ENCODE data around the gene GADD45B.
"Not testable (repeated sequence)": the region's sequence is repeated elsewhere in the genome, so short reads cannot be mapped to it uniquely, and the experiment has no call there.

GADD45B gene

DNA sequence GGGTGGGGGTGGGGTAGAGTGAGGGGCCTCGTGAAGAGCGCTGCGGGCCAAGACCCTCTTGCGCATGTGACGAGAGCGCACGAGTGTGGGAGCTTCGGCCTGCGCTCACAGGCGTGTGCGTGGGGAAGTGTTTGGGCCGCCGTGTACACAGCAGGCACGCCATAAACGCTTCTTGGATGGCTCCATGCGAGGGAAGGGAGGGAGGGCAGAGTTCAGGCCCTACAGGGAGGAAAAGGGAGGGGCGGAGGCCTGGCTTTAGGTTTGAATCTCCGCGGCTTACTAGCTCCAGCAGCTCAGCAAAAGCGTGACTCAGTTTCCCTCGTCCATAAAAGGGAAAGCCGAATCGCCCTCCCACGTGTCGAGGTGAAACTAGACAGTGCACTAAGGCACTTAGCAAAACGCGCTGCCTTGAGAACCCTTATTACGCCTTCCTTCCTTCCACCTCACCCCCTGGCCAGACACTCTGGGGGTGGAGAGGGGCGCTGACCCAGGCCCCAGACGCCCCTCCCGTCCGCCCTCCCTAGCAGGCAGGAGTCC is 12.5 kb downstream of the GADD45B start:
- DNase-seq (ENCODE audit: low spot score): no peak

DNA sequence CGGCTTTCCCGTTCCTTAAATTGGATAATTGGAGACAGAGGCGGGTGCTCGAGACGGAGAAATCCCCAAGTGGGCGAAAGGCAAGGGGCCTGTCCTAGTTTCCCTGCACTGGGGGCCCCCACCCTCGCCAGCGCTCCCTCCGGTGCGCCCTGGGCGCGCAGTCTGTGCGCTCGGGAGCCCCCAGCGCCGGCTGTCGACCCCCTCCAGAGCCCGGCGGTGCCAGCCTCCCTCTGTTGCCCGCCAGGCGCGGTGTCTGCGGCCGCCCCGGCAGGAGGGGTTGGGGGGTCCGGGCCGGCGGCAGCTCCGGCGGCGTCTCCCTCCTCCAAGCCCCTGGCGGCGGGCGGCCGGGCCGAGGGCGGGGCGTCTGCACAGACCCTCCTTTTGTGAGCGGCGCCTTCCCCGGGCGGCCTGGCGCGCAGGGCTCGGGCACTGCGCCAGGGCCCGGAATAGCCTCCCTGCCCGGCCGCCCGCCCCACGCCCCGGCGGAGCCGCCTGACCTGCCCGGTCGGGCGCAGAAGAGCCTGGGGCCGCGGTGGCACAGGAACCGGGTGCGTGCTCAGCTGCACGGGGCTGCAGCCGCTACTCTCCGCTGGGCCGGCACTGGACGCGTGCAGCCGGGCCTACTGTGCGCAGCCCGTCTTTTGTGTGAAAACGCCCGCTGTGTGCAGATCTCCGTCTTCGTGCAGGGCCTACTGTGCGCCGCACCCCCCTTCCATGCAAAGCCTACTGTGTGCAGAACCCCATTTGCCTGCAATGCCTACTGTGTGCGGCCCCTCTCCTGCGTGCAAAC is 13.2 kb downstream of the GADD45B start:
- peak; percentile 70 for DNase-seq (ENCODE audit: low spot score)

DNA sequence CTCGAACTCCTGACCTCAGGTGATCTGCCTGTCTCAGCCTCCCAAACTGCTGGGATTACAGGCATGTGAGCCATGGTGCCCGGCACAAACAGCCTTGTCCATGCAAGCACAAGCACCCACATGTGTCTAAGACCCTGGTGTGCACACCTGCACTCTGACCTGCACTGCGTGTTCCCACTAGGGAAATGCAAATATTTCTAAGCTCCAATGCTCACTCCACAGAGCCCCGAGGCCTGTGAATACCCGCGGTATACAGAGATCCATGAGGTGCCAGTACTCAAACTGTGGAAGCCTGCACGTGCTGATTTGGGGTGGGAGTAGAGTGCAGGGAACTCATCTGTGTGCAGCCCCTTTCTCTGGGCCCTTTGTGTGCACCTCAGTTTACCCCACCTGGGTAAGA is 14.7 kb downstream of the GADD45B start:
- no peak for DNase-seq (ENCODE audit: low spot score)

DNA sequence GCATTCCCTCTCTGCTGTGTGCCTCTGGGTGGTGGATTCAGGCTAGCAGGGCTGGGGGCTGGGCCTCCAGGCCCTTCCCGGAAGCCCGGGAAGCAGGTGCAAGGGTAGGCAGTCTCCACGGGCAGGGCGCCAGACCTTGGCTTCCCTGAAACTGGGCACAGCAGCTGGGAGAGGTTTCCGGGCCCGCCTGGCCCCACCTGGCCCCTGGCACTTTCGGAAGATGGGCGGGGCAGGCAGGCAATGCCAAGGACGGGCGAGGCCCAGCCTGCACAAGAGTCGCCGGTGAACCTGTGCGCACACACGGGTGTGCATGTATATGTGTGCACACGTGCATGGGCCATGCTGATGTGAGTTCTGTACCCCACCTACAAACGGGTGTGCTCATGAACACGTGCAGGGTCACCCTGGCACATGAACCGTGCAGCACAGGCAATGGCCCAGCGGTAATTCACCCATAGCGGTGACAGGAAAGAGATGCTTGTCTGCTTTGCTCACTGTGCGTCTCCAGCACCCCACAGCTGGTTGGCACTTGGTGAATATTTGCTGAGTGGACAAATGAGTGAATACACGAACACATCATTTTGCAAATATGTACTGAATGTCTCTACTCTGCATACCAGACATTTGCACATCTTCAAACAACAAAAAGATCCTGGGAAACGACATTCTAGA is 15.3 kb downstream of the GADD45B start:
- peak; percentile 79 for DNase-seq (ENCODE audit: low spot score)

DNA sequence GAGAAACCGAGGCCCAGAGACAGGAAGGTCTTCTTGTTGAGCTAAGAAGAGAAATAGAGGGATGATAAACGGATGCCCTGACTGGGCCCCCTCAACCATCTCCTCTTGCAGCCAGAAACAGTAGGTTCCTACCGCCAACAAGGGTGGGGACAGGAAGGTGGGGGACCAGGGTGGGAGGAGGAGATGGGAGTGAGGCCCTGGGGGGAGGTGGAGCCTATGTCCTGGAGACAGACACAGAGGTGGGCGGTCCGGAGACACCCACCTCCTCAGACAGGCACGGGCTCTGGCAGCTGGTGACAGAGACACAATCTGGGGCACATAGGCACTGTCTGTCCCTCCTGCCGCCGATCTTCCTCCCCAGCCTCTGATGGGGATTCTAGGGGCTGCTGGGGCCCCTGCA is 16.9 kb downstream of the GADD45B start:
- DNase-seq (ENCODE audit: low spot score): no peak

DNA sequence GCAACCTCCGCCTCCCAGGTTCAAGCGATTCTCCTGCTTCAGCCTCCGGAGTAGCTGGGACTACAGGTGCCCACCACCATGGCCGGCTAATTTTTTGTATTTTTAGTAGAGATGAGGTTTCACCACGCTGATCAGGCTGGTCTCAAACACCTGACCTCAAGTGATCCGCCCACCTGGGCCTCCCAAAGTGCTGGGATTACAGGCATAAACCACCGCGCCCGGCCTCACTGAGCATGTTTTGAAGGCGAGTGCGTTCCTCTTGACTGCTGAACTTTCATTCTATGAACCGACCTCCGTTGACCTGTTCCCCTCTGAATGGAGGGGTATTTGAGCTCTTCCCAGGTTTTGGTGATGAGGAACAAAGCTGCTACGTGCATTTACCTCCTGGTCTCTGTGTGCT is 17.5 kb downstream of the GADD45B start:
- DNase-seq (ENCODE audit: low spot score): not testable (repeated sequence)

DNA sequence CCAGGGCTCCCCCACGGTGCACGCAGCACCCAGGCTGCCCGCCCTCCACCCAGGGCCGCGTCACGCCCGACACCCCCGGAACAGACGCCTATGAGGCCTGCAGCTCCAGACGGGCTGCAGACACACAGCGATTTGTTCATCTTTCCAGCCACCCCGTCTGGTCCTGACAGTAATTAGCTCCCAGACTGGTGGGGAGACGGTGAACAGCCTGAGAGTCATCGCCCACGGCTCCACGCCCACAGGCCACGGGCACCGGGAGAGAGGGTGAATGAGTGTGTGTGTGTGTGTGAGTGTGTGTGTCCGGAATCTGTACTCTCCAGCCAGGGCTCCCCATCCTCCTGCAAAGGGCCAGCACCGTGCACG is 18.1 kb downstream of the GADD45B start:
- peak; percentile 78 for DNase-seq (ENCODE audit: low spot score)

DNA sequence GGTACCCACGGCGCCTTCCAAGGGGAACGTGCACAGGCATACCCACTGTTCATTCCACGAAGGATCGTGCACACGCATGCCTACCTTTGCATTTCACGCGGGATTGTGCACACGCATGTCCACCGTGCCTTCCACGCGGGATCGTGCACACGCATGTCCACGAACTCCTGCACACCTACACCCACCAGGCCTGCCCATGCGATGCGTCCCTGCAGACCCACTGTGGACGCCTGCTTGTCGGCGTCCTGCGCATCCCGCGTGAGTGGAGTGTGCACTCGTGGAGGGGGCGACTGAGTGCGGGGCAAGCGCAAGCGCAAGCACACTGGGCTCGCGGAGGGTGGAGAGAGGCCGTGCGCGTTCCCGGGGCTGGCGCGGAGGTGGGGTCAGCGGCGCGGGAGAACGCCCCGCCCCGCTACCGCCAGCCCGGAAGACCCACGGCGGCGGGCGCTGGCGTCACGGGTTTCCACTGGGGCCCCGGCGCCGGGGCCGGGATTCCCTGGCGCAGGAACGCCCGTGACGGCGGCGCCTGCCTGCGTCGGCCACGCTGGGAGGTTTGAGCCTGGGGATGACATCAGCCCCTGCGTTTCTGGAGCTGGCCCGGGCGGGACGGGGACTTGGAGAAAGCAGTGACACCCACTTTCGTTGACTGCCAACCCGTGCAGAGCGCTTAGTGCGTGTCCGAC is 18.7 kb downstream of the GADD45B start:
- DNase-seq (ENCODE audit: low spot score): peak; percentile 79

DNA sequence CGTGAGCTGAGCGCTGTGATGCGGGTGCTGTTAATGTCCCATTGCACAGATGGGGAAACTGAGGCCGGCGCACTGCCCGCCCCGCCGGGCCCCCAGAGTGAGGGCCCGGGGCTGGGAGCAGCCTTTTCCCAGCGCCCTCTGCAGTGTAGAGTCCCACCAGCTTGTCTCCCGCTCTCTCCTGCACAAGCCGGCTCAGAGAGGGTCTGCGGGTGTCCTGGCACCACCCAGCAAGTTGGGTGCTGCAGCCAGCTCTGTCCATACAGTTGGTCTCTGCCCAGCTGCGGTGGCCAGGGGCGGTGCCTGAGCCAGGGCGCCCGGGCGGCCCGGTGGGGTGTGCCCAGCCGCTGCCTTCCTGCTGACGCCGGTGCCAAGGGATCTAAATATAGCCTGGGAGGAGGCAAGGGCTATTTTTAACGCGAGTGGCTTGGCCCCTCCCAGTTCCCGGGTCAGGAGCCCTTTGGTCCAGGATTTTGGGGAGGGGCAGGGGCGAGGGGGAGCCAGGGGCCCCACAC is 19.3 kb downstream of the GADD45B start:
- DNase-seq (ENCODE audit: low spot score): peak; percentile 87

DNA sequence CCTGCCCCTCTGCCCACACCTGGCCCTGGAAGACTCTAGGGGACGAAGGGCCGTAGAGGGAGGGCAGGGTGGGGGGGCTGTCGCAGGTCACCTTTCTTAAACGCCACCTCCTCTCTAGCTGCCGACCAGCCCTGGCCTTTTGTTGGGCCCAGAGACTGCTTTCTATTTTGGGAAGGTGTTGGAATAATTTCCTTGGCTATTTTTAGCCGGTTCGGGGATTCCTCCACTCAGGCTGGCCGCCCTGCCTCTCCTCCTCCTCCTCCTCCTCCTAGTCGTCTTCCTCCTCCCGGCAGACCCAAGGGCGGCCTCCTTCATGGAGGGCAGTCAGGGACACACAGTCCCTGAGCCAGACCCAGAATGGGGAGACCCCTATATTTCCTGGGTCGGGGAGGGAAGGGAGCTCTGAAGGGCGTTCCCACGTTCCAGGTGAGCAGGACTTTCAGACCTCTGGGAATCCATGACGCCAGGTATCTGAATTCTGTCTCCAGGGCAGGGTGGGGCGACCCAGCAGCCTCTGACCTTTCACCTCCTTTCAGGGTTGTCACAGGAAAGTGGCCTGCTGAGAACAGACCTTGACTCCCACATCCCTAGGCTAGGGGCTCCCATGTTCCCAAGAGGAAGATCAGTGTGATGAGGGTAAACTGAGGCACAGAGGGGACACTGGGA is 19.9 kb downstream of the GADD45B start:
- peak; percentile 40 for DNase-seq (ENCODE audit: low spot score)

DNA sequence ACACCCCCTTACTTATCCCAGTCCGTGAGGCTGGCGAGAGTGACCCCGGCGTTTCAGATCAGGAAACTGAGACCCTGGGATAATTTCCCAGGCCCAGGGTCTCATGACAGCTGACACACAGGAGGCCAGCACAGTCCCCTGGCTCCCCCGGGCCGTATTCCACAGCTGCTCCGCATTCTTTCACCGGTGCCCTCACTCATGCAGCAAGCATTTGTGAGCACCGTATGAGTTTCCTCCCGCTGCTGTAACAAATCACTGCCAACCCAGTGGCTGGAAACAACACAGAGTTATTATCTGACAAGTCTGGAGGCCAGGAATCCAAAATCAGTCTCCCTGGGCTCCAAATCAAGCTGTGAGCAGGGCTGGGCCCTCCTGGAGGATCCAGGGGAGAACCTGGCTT is 21.3 kb downstream of the GADD45B start:
- DNase-seq (ENCODE audit: low spot score): no peak

DNA sequence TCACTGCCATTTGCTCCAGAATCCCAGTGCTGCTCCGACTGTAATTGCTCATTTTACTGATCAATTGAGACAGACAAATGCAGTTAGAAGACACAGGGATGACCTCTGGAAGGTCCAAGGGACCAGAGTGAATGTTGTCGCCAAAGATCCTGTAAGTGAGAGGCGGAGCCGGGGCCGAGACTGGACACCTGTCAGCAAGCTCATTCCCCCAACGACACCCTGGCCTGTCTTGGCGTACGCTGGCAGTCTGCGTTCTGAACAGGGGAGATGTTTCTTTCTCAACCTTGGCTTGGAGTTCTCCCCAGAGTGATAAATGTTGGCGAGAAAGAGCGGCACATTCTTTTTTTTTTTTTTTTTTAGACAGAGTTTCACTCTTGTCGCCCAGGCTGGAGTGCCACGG is 24.2 kb downstream of the GADD45B start:
- DNase-seq (ENCODE audit: low spot score): no peak

DNA sequence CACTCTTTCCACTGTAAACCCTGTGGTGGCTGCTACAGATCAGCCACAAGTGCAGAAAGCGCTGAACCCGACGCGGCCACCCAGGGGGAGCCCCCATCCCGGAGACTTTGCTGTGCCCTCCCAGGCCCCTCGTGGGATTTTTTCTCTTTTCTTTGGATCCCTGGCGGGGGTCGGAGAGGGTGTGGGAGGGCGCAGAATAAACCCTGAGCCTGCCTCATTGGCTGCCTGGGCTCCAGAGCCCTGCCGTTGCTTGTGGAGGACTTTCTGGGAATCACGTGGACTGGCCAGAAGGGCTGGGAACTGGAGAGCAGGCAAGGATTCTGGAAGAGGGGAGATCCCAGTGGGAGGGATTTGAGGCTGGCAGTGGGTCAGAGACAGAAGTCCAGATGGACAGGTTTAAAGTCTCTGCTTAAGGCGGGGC is 24.9 kb downstream of the GADD45B start:
- DNase-seq (ENCODE audit: low spot score): no peak

DNA sequence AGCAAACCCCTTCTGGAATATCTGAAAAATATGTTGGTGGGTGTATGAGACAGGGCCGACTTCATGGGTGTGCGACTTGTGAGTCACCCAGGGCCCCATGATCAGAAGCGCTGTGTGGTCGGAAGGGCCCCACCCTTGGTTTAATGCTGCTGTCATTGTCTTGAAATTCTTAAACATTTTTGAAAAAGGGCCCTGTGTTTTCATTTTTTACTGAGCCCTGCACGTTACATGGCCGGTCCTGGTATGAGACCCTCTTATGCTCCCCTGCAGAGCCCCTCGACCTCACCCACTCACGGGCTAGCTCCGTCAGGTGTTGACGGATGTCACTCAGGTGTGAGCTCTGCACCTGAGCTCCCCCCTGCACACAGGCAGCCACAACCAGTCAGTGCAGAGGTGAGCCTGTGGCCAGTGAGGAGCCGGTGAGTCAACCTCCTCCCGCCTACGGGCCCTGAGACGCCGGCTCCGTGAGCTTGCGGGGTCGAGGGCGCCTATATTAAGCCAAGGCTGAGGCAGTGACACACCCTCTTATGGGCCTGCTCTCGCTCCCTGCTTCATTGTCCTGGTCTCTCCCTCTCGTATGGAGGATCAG is 27.7 kb downstream of the GADD45B start:
- DNase-seq (ENCODE audit: low spot score): peak; percentile 86

DNA sequence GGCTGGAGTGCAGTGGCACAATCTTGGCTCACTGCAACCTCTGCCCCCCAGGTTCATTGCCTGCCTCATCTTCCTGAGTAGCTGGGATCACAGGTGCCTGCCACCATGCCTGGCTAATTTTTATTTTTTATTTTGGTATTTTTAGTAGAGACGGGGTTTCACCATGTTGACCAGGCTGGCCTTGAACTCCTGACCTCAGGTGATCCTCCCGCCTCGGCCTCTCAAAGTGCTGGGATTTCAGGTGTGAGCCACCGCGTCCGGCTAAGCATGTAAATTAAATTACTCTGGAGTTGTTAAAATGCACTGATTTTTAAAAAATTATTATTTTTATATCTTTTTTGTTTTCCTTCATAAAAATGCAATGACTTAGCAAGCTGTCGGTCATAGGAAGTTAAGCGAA is 30.7 kb downstream of the GADD45B start:
- not testable (repeated sequence) for DNase-seq (ENCODE audit: low spot score)

DNA sequence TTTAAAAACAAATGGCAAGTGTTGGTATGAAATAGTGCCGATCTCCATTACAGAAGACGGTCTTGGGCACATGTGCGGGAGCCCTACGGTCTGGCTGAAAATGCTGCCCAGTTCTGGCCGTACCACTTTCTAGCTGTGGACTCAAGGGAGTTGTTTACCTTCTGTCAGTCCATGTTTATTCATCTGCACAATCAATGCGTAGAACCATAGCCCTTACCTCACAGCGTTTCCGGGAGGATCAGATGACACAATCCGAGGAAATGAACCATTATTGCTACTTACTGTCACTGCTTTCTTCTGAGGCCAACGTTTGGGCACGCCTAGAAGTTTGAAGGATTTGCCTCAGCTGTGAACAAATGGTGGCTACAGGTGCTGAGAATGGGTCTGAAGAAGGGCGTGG is 31.2 kb downstream of the GADD45B start:
- DNase-seq (ENCODE audit: low spot score): no peak

DNA sequence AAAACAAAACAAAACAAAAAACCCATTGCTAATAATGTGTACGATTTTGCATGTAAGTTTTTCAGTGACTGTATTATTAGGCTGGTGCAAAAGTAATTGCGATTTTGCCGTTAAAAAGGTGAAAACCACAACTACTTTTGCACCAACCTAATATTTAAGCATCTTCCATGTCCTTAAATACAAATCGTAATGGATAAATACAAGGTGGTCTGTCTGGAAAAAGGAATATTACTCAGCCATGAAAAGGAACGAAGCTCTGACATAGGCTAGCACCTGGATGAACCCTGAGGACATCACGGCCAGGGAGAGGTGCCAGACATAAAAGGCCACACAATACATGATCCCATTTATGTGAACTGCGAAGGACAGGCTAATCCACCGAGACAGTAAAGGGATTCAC is 33.2 kb downstream of the GADD45B start:
- DNase-seq (ENCODE audit: low spot score): no peak

DNA sequence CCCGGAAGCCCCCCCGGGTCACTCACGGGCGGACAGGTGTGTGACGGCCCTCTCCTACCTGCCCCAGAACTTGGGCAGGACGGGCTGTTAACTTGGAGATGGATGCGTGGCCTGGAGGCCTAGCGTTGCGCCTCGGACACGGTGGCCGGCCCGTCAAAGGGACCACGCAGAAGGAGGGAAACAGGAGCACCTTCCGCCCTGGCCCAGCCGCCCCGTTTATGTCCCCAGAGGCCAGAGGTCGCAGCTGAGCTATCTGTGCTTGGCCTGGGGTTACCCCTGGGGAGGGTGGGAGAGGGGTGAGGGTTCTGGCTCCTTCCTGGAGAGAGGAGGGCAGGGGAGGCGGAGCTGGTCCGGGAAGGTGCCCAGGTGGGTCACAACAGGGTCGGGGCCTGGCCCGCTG is 35.6 kb downstream of the GADD45B start:
- no peak for DNase-seq (ENCODE audit: low spot score)

DNA sequence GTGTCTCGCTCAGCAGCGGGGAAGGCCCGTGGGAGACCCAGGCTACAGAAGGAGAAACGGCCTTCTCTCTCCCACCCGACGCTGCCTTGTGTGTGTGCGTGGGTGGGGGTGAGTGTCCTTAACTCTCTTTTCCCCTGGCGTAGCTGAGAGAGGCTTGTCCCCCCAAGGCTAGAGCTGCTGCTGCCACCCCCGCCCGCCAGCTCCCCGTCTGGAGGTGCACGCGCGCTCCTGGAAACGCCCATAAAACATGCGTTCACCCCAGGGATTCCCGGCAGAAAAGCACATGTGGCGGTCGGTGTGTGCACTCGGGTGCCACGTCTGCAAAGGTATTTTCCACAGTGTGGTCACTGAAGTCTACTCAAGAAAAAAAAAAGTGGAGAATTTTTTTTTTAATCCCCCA is 36.1 kb downstream of the GADD45B start:
- DNase-seq (ENCODE audit: low spot score): no peak

DNA sequence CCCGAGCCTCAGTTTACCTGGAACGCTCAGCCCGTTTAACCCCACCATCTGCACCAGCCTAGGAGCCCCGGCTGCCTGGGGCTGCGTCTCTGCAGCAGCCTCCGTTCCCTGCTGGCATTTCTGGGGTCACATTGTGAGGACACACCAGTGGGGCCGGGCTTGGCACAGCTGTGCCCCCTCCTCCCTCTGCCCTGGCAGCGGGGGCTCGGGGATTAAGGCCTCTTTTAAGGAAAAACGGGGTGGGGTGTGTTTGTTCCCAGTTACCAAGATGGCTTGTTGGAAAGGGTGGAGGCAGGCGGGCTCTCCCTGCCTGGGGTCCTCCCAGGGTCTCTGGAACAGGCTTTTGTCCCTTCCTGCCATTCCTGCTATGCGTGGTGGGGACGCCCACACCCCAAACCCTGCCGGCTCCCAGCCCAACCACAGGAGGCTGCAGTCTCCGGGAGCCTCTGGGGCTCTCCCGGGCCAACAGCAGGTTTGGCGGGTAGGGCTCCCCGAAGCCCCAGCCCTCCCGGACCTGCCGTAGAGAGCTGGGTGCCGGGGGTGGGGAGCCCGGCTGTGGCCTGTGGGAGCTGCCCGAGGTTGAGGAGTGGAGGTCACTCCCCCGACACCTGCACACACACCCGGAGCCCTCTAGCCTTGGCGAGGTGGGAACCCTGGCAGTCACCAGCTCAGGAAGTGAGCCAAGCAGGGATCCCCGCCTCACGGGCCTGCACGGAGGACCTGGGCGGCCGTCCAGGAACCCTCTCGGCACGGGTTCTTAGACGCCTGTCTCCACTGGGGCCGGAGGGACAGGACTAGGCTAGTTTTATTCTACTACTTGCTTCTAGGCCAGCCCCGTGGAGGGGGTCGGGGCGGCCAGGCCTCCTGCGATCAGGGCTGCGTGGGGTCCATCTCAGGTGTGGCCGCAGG is 36.9 kb downstream of the GADD45B start:
- no peak for DNase-seq (ENCODE audit: low spot score)

Measured in AG08395 (cell line).